Testis (tissue), 3 donors: ENCODE results near the gene PDE10A. TPM values are rescaled to one million over a fixed set of nuclear protein-coding genes. Genes with fewer than 3 reads are reported as not detected.

ENCODE experiments used
- DNase-seq: peaks from one replicate; pipeline ENCODE4 v3.0.0-alpha.2; 2019
- H3K27ac ChIP-seq, 2 donors: fragments of 200-600 bp; sonication (generic); one replicate each; pipeline ENCODE4 v1.5.1; 2019
- H3K27me3 ChIP-seq: fragments of 200-600 bp; sonication (generic); one replicate; pipeline ENCODE4 v1.5.1; 2019
- H3K36me3 ChIP-seq: fragments of 200-600 bp; sonication (generic); one replicate; pipeline ENCODE4 v1.5.1; 2017; ENCODE audit warnings: low read depth; ENCODE audit errors: missing control alignments
- H3K4me1 ChIP-seq: fragments of 200-600 bp; sonication (generic); one replicate; pipeline ENCODE4 v1.5.1; 2019
- H3K4me3 ChIP-seq, 2 donors: fragments of 200-600 bp; sonication (generic); one replicate each; pipeline ENCODE4 v1.5.1; 2017 to 2019
- H3K9me3 ChIP-seq: fragments of 200-600 bp; sonication (generic); one replicate; pipeline ENCODE4 v1.5.1; 2017
- CTCF ChIP-seq, 3 experiments: fragments of 450-650 bp in 2 of 3; fragments of 200-600 bp in 1 of 3; sonication (generic) in 1 of 3; IDR thresholded peaks; one replicate each; pipeline ENCODE4 v1.5.1; 2016 to 2019; ENCODE audit warnings: antibody characterized with exemption in 3 of 3, mild to moderate bottlenecking in 2 of 3, moderate library complexity in 1 of 3
- POLR2A ChIP-seq: fragments of 450-650 bp; IDR thresholded peaks from one replicate; pipeline ENCODE4 v1.6.1; 2017; ENCODE audit warnings: antibody characterized with exemption, mild to moderate bottlenecking, moderate library complexity
- WGBS, 2 donors: methylation state at CpG; one replicate each; pipeline ENCODE4 v1.1.5; 2018; 5-methylcytosine and 5-hydroxymethylcytosine counted together
- intact Hi-C: fragments of 100-400 bp; cut with DNase I; formaldehyde crosslinking; loops from one replicate; pipeline ENCODE4 v1.15.1; 2023; ENCODE audit warnings: low total_unique reads
- polyA plus RNA-seq: library from polyadenylated mRNA; stranded (reverse); fragments of 350-450 nt; fragmentation: Illumina TruSeq; extraction: RNeasy Lipid Tissue Mini Kit (QIAGEN cat#74804); gene quantifications from one replicate; pipeline ENCODE4 v1.2.3, GENCODE V29; 2014; ENCODE audit warnings: low read depth, low replicate concordance; ENCODE audit not compliant: insufficient read depth
- total RNA-seq, 2 donors: library from RNA; depleted of rRNA; stranded (reverse); fragments of >200 nt; gene quantifications; one replicate each; pipeline ENCODE4 v1.2.3, GENCODE V29; 2016

The PDE10A gene
- total and polyA plus RNA-seq, 3 donors from 2014 or later = 15.5 to 22.0 (median 18.0) TPM

- Histone ChIP-seq H3K4me3 (no peak overlapping the region), H3K27me3 (no peaks in the 10 kb centered on the region), H3K27ac (no peak overlapping the region), H3K9me3 (no peaks in the 10 kb centered on the region), H3K4me1 (no peaks in the 10 kb centered on the region), H3K36me3 (no peaks in the 10 kb centered on the region)
- 93 to 98% methylated on average over 2 of the region's 2 CpGs for WGBS, 2 donors
- no peak for TF ChIP-seq POLR2A
- no peak for TF ChIP-seq CTCF (IDR thresholded peaks at IDR 0.05)
- no peak for DNase-seq
- intact Hi-C loops = no loop called here
These were observed 24.5 kb downstream of the PDE10A start for GRCh38 chr6:165638530-165638929.

GRCh38 chr6:165637586-165637985 is 25.5 kb downstream of the PDE10A start:
- no peaks in the 10 kb centered on the region for H3K4me1 ChIP-seq
- TF ChIP-seq CTCF (IDR thresholded peaks at IDR 0.05) = no peak
- no peak for TF ChIP-seq POLR2A
- intact Hi-C loops = no loop called here
- WGBS, 2 donors = 48 to 49% methylated on average over 11 of the region's 11 CpGs
- H3K36me3 ChIP-seq = no peaks in the 10 kb centered on the region
- no peaks in the 10 kb centered on the region for H3K27me3 ChIP-seq
- no peaks in the 10 kb centered on the region for H3K9me3 ChIP-seq
- no peak overlapping the region for H3K27ac ChIP-seq
- no peak for DNase-seq
- H3K4me3 ChIP-seq = no peak overlapping the region

- Histone ChIP-seq H3K27ac (no peak overlapping the region), H3K4me3 (no peak overlapping the region), H3K27me3 (no peaks in the 10 kb centered on the region), H3K9me3 (no peaks in the 10 kb centered on the region), H3K4me1 (no peaks in the 10 kb centered on the region), H3K36me3 (no peaks in the 10 kb centered on the region)
- no peak for TF ChIP-seq POLR2A
- TF ChIP-seq CTCF (IDR thresholded peaks at IDR 0.05) = no peak
- 59 to 65% methylated on average over 6 of the region's 6 CpGs for WGBS, 2 donors
- no peak for DNase-seq
- intact Hi-C loops = no loop called here
These were observed 26.5 kb downstream of the PDE10A start for GRCh38 chr6:165636402-165637048.

- H3K27ac ChIP-seq = no peak overlapping the region
- no peaks in the 10 kb centered on the region for H3K36me3 ChIP-seq
- no peaks in the 10 kb centered on the region for H3K9me3 ChIP-seq
- DNase-seq = no peak
- no peaks in the 10 kb centered on the region for H3K4me1 ChIP-seq
- H3K4me3 ChIP-seq = no peak overlapping the region
- TF ChIP-seq POLR2A (no peak), CTCF (IDR thresholded peaks at IDR 0.05) (no peak)
- intact Hi-C loops = no loop called here
- H3K27me3 ChIP-seq = no peaks in the 10 kb centered on the region
These were observed 27.1 kb downstream of the PDE10A start for GRCh38 chr6:165635965-165636364.
